Measurements from ENCODE around the gene RPL9. TPM values are rescaled to one million over a fixed set of nuclear protein-coding genes. Genes with fewer than 3 reads are reported as not detected.

RPL9 gene
- total and polyA plus RNA-seq, 11 donors, result 576 to 2,059 (median 926) TPM

DNA sequence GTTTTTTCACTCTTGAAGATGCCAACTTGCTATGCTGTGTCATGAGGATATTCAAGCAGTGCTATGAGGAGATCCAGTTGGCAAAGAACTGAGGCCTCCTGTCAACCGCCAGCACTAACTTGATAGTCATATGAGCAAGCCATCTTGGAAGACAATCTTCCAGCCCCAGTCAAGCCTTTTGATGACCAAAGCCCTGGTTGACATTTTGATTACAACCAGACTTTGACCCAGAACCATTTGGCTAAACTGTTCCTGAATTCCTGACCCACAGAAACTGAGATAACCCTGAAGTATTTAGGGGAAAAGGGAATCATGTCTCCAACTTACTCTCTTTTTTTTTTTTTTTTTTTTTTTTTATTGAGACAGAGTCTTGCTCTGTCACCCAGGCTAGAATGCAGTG lies 35.6 kb upstream of the RPL9 start:
- DNase-seq (no peak), ATAC-seq (no peak)
- TF ChIP-seq POLR2A (IDR thresholded peaks at IDR 0.05), result no peak
- TF ChIP-seq, protein P1, sequence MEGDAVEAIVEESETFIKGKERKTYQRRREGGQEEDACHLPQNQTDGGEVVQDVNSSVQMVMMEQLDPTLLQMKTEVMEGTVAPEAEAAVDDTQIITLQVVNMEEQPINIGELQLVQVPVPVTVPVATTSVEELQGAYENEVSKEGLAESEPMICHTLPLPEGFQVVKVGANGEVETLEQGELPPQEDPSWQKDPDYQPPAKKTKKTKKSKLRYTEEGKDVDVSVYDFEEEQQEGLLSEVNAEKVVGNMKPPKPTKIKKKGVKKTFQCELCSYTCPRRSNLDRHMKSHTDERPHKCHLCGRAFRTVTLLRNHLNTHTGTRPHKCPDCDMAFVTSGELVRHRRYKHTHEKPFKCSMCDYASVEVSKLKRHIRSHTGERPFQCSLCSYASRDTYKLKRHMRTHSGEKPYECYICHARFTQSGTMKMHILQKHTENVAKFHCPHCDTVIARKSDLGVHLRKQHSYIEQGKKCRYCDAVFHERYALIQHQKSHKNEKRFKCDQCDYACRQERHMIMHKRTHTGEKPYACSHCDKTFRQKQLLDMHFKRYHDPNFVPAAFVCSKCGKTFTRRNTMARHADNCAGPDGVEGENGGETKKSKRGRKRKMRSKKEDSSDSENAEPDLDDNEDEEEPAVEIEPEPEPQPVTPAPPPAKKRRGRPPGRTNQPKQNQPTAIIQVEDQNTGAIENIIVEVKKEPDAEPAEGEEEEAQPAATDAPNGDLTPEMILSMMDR (IDR thresholded peaks at IDR 0.05), result no peak
- H3K4me1 ChIP-seq, result no peaks in the 10 kb centered on the region
- no peaks in the 10 kb centered on the region for H3K27me3 ChIP-seq
- H3K4me3 ChIP-seq, result no peak overlapping the region
- intact Hi-C loops (cut with DNase I), result no loop called here
- no peak overlapping the region for H3K27ac ChIP-seq
- peaks cover 0 to 18% (median 13%) of the 10 kb centered on the region in 9 donors for H3K36me3 ChIP-seq
- H3K9me3 ChIP-seq, result no peaks in the 10 kb centered on the region
- WGBS, 4 donors, result 75 to 92% (median 87%) methylated on average over 1 of the region's 1 CpG

- no peak overlapping the region for H3K27ac ChIP-seq
- TF ChIP-seq POLR2A (IDR thresholded peaks at IDR 0.05), result no peak
- TF ChIP-seq, protein P1 (IDR thresholded peaks at IDR 0.05), result no peak
- no peak for DNase-seq
- no peaks in the 10 kb centered on the region for H3K36me3 ChIP-seq
- ATAC-seq, result no peak
- intact Hi-C loops (cut with DNase I), result no loop called here
- H3K9me3 ChIP-seq, result no peaks in the 10 kb centered on the region
- H3K4me3 ChIP-seq, result no peak overlapping the region
- 86 to 93% (median 90%) methylated on average over 2 of the region's 2 CpGs for WGBS, 4 donors
- no peaks in the 10 kb centered on the region for H3K4me1 ChIP-seq
- H3K27me3 ChIP-seq, result no peaks in the 10 kb centered on the region
Observed at GRCh38 chr4:39490322-39490721, 31.6 kb upstream of the RPL9 start.

DNA sequence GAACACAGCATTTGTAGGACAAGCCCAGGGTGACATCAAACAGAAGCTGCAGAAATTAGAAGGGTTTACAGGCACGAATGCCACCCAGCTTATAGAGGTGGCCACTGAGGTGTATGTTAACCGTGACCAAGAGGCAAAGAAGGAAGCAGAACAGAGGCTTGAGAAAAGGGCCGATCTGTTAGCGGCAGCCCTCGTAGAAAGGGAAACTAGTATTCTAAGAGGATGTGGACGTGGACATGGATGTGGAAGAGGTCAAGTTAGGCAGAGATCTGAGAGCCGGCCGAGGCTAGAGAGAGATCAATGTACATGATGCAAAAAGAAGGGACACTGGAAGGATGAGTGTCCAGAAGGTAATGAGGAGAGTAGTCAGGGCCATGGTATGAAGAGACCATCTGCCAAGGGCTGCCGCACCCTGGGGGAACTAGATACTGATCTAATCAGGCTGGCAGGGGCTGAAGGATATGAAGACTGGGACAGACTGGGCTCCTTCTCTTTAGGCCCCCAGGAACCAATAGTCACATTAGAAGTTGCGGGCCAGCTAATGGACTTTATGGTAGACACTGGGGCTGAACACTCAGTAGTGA lies 27.6 kb upstream of the RPL9 start:
- WGBS, 4 donors, result 77 to 88% (median 82%) methylated on average over 10 of the region's 10 CpGs
- Histone ChIP-seq H3K4me1 (peaks cover 0 to 7% (median 0%) of the 10 kb centered on the region in 12 donors), H3K36me3 (no peaks in the 10 kb centered on the region), H3K27ac (no peak overlapping the region), H3K9me3 (no peaks in the 10 kb centered on the region), H3K4me3 (no peak overlapping the region), H3K27me3 (no peaks in the 10 kb centered on the region)
- DNase-seq, result no peak
- TF ChIP-seq, protein P1 (IDR thresholded peaks at IDR 0.05), result no peak
- TF ChIP-seq POLR2A (IDR thresholded peaks at IDR 0.05), result no peak
- ATAC-seq, result no peak
- intact Hi-C loops (cut with DNase I), result no loop called here

- ATAC-seq, result no peak
- no peak overlapping the region for H3K4me3 ChIP-seq
- no peaks in the 10 kb centered on the region for H3K9me3 ChIP-seq
Observed at GRCh38 chr4:39484582-39485272, 26.0 kb upstream of the RPL9 start.

More at GRCh38 chr4:39484582-39485272, 26.0 kb upstream of the RPL9 start:
- H3K27me3 ChIP-seq, result no peaks in the 10 kb centered on the region
- H3K36me3 ChIP-seq, result no peaks in the 10 kb centered on the region
- no peak for DNase-seq
- TF ChIP-seq, protein P1 (IDR thresholded peaks at IDR 0.05), result no peak
- TF ChIP-seq POLR2A (IDR thresholded peaks at IDR 0.05), result no peak
- 80 to 86% (median 81%) methylated on average over 6 of the region's 6 CpGs for WGBS, 4 donors
- H3K27ac ChIP-seq, result peak overlapping the region in 1 of 12 donors; percentile 20
- intact Hi-C loops (cut with DNase I), result no loop called here
- H3K4me1 ChIP-seq, result peaks cover 0 to 7% (median 0%) of the 10 kb centered on the region in 12 donors
